HCT116 (cell line): Measurements from ENCODE around the gene CDH23.

Source experiments
- CBX3 ChIP-seq: IDR thresholded peaks from 2 replicates; pipeline ENCODE4 v1.6.1; 2012; ENCODE audit warnings: low read depth
- CEBPB ChIP-seq: IDR thresholded peaks from 2 replicates; pipeline ENCODE4 v1.6.1; 2012; ENCODE audit warnings: low read depth
- EZH2phosphoT487 ChIP-seq: fragments of 200-600 bp; IDR thresholded peaks from 2 replicates; pipeline ENCODE4 v1.6.1; 2018; ENCODE audit warnings: antibody characterized with exemption, borderline replicate concordance
- POLR2AphosphoS5 ChIP-seq: IDR thresholded peaks from 2 replicates; pipeline ENCODE4 v1.6.1; 2011; ENCODE audit warnings: mild to moderate bottlenecking, low read depth, low read length, moderate library complexity
- SP1 ChIP-seq: IDR thresholded peaks from 2 replicates; pipeline ENCODE4 v1.6.1; 2012; ENCODE audit warnings: low read depth
- YY1 ChIP-seq: IDR thresholded peaks from 2 replicates; pipeline ENCODE4 v1.6.1; 2011; ENCODE audit warnings: low read length, low read depth, moderate library complexity, mild to moderate bottlenecking; ENCODE audit not compliant: insufficient replicate concordance; ENCODE audit errors: extremely low read depth
- TF ChIP-seq, protein P1 (sequence below), 3 experiments: fragments of 200-600 bp in 1 of 3; sonication (generic) in 1 of 3; IDR thresholded peaks in 2 of 3; conservative IDR thresholded peaks in 1 of 3; 2 replicates each; pipeline ENCODE4 v1.5.1; 2012 to 2017; ENCODE audit warnings: low read depth in 2 of 3, low read length in 2 of 3, antibody characterized with exemption in 1 of 3, borderline replicate concordance in 1 of 3, control low read depth in 1 of 3, mild to moderate bottlenecking in 1 of 3, mixed read lengths in 1 of 3, mixed run types in 1 of 3, moderate library complexity in 1 of 3; ENCODE audit not compliant: insufficient read depth in 1 of 3
- TF ChIP-seq, protein P2 (sequence below): IDR thresholded peaks from 2 replicates; pipeline ENCODE4 v1.6.1; 2012; ENCODE audit warnings: low read depth

DNA sequence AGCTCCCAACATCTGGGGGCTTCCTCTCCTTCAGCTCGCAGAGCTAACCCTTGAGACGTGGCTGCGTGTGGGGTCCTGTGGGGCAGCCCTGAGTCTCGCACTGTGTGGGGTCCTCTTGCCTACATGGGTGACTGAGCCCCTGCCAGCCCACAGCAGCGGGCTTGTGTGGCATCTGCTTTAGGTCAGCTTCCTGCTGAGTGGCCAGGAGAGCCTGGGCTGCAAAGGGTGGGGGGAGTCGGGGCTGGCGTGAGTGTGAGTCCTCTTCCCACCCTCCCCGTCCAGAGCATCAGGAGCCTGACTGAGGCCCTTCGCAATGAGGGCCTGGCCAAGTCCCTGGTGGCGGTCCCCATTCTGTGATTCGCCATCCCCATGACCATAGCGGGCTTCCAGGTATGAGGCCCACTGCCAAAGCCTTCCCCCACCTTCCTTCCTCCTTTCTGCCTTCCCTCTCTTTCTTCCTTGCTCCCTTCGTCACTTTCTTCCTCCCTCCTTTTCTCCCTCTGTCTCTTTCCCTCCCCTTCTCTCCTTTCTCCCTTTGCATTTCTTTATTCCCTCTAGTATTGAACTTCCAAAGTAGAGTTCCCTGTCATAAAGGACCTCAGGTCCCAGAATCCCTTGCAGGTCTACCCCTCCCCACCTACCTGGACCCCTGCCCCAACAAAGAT is 85.2 kb downstream of the CDH23 start:
- TF ChIP-seq CBX3: no peak
- TF ChIP-seq, protein P1, sequence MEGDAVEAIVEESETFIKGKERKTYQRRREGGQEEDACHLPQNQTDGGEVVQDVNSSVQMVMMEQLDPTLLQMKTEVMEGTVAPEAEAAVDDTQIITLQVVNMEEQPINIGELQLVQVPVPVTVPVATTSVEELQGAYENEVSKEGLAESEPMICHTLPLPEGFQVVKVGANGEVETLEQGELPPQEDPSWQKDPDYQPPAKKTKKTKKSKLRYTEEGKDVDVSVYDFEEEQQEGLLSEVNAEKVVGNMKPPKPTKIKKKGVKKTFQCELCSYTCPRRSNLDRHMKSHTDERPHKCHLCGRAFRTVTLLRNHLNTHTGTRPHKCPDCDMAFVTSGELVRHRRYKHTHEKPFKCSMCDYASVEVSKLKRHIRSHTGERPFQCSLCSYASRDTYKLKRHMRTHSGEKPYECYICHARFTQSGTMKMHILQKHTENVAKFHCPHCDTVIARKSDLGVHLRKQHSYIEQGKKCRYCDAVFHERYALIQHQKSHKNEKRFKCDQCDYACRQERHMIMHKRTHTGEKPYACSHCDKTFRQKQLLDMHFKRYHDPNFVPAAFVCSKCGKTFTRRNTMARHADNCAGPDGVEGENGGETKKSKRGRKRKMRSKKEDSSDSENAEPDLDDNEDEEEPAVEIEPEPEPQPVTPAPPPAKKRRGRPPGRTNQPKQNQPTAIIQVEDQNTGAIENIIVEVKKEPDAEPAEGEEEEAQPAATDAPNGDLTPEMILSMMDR (IDR thresholded peaks at IDR 0.05 in 2 of 3, conservative IDR thresholded peaks at IDR 0.05 in 1 of 3; ENCODE audit: borderline replicate concordance in 1 of 3, insufficient read depth in 1 of 3, low read depth in 2 of 3, low read length in 2 of 3): no peak
- TF ChIP-seq EZH2phosphoT487: no peak
- TF ChIP-seq YY1: no peak
- no peak for TF ChIP-seq POLR2AphosphoS5
- TF ChIP-seq CEBPB: no peak
- TF ChIP-seq SP1: no peak
- TF ChIP-seq, protein P2, sequence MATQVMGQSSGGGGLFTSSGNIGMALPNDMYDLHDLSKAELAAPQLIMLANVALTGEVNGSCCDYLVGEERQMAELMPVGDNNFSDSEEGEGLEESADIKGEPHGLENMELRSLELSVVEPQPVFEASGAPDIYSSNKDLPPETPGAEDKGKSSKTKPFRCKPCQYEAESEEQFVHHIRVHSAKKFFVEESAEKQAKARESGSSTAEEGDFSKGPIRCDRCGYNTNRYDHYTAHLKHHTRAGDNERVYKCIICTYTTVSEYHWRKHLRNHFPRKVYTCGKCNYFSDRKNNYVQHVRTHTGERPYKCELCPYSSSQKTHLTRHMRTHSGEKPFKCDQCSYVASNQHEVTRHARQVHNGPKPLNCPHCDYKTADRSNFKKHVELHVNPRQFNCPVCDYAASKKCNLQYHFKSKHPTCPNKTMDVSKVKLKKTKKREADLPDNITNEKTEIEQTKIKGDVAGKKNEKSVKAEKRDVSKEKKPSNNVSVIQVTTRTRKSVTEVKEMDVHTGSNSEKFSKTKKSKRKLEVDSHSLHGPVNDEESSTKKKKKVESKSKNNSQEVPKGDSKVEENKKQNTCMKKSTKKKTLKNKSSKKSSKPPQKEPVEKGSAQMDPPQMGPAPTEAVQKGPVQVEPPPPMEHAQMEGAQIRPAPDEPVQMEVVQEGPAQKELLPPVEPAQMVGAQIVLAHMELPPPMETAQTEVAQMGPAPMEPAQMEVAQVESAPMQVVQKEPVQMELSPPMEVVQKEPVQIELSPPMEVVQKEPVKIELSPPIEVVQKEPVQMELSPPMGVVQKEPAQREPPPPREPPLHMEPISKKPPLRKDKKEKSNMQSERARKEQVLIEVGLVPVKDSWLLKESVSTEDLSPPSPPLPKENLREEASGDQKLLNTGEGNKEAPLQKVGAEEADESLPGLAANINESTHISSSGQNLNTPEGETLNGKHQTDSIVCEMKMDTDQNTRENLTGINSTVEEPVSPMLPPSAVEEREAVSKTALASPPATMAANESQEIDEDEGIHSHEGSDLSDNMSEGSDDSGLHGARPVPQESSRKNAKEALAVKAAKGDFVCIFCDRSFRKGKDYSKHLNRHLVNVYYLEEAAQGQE: no peak
